ENCODE results near the gene CXorf65.

CXorf65 gene

GRCh38 chrX:71067089-71067488 is 39.5 kb downstream of the CXorf65 start:
- no peak for DNase-seq (ENCODE audit: low read depth in 2 of 2)

- no peak for DNase-seq (ENCODE audit: low read depth in 2 of 2)
Observed at GRCh38 chrX:71060127-71060526, 46.4 kb downstream of the CXorf65 start.

- DNase-seq (ENCODE audit: low read depth in 2 of 2), result no peak
Observed at GRCh38 chrX:71057848-71058530, 48.6 kb downstream of the CXorf65 start.

DNA sequence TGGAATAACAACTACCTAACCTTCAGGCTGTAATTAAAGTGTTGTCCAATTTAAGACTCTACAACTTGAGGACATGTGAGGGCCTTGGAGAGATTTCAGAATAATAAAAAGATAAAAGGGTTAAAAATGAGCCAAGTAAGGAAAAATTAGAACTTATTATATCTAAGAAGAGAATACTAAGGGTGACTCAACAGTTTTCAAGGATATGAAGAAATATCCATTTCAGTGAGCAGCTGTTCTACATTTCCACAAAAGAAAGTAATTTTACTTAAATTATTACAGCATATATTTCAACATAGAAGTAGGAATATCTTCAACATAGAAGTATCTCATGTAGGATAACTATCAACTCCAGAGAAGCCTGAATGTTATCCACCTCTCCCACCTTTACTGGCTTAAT is 49.7 kb downstream of the CXorf65 start:
- no peak for DNase-seq (ENCODE audit: low read depth in 2 of 2)

All from stimulated activated CD8-positive, alpha-beta memory T cell treated with anti-CD3 and anti-CD28 coated beads, Interleukin-2, amount 100 ng/mL, for 1 hour (primary cell).